Spleen (tissue), 11 donors: ENCODE results near the gene RBMS3. TPM values are rescaled to one million over a fixed set of nuclear protein-coding genes. Genes with fewer than 3 reads are reported as not detected.

ENCODE experiments used
- DNase-seq: peaks from one replicate; pipeline ENCODE4 v3.0.0-alpha.2; 2020
- H3K27ac ChIP-seq, 8 donors: fragments of 200-600 bp; sonication (generic) in 7 of 8; 1 replicate in 4 of 8; 2 replicates in 4 of 8; pipeline versions ENCODE4 v1.5.0 to v1.8.0; 2016 to 2021; ENCODE audit warnings: inconsistent platforms in 4 of 8, mild to moderate bottlenecking in 4 of 8, moderate library complexity in 1 of 8
- H3K27me3 ChIP-seq, 7 donors: fragments of 200-600 bp; sonication (generic) in 6 of 7; replicated peaks in 1 of 7; 1 replicate in 4 of 7; 2 replicates in 3 of 7; pipeline versions ENCODE4 v1.5.0 to v1.8.0; 2016 to 2021; ENCODE audit warnings: inconsistent platforms in 3 of 7, mild to moderate bottlenecking in 1 of 7
- H3K36me3 ChIP-seq, 6 donors: fragments of 200-600 bp; sonication (generic) in 5 of 6; 1 replicate in 4 of 6; 2 replicates in 2 of 6; pipeline versions ENCODE4 v1.5.0 to v1.8.0; 2016 to 2021; ENCODE audit warnings: inconsistent platforms in 2 of 6
- H3K4me1 ChIP-seq, 6 donors: fragments of 200-600 bp; sonication (generic) in 5 of 6; 1 replicate in 3 of 6; 2 replicates in 3 of 6; pipeline versions ENCODE4 v1.5.0 to v1.8.0; 2016 to 2021; ENCODE audit warnings: inconsistent platforms in 3 of 6
- H3K4me3 ChIP-seq, 8 donors: fragments of 200-600 bp; sonication (generic) in 7 of 8; 1 replicate in 4 of 8; 2 replicates in 4 of 8; pipeline versions ENCODE4 v1.5.0 to v1.8.0; 2016 to 2021; ENCODE audit warnings: inconsistent platforms in 4 of 8, mild to moderate bottlenecking in 4 of 8, moderate library complexity in 2 of 8
- H3K9me3 ChIP-seq, 8 donors: fragments of 200-600 bp; sonication (generic) in 7 of 8; 1 replicate in 4 of 8; 2 replicates in 4 of 8; pipeline versions ENCODE4 v1.5.0 to v1.8.0; 2016 to 2021; ENCODE audit warnings: inconsistent platforms in 4 of 8
- POLR2A ChIP-seq, 3 donors: fragments of 450-650 bp; IDR thresholded peaks; one replicate each; pipeline ENCODE4 v1.5.1; 2017; ENCODE audit warnings: antibody characterized with exemption in 3 of 3, mild to moderate bottlenecking in 1 of 3
- POLR2AphosphoS5 ChIP-seq, 3 donors: sonication (generic); formaldehyde crosslinking; IDR thresholded peaks; one replicate each; pipeline ENCODE4 v1.5.1; 2017; ENCODE audit warnings: antibody characterized with exemption in 3 of 3
- WGBS, 5 donors: extraction: QIAGEN DNeasy Blood & Tissue Kit in 3 of 5; methylation state at CpG; one replicate each; pipeline versions ENCODE4 v1.1.5 to v1.1.7; 2013 to 2018; 5-methylcytosine and 5-hydroxymethylcytosine counted together
- intact Hi-C: fragments of 100-400 bp; cut with DNase I; formaldehyde crosslinking; loops from one replicate; pipeline ENCODE4 v1.15.0; 2023; ENCODE audit warnings: low total_unique reads
- polyA plus RNA-seq, 3 donors: library from polyadenylated mRNA; stranded (reverse); fragments of 200-250 nt; gene quantifications; one replicate each; pipeline ENCODE4 v1.2.1, GENCODE V29; 2013
- total RNA-seq, 7 donors: library from RNA; depleted of rRNA in 3 of 7; stranded (reverse); fragments of >200 nt in 3 of 7; fragmentation: NEBNext Ultra II Directional in 4 of 7; extraction: Animal tissue kit (Norgen Biotek cat#: 25700) in 4 of 7; gene quantifications; one replicate each; pipeline versions ENCODE4 v1.1.0 to v1.2.1, GENCODE V29; 2016 to 2021
- TF ChIP-seq, protein P1 (sequence below), 11 experiments: fragments of 200-600 bp in 7 of 11; fragments of 450-650 bp in 4 of 11; sonication (generic) in 4 of 11; IDR thresholded peaks in 8 of 11; conservative IDR thresholded peaks in 3 of 11; 1 replicate in 7 of 11; 2 replicates in 4 of 11; pipeline versions ENCODE4 v1.4.0 to v1.8.0; 2016 to 2021; ENCODE audit warnings: antibody characterized with exemption in 11 of 11, inconsistent platforms in 4 of 11, mild to moderate bottlenecking in 1 of 11
- donor health status: healthy with polysubstance abuse.
- donor health status: DM: no; HTN: no; CAD: no; lungs with moderate emphysema.
- donor health status: DM: no; HTN: no; CAD: no.
- donor health status: Bipolar disorder and iron deficiency.
- donor health status: healthy.
- donor health status: DM: no; HTN: no; CAD: no.
- donor health status: DM: yes; HTN: yes; CAD: no.

The RBMS3 gene
- total and polyA plus RNA-seq, 10 donors: 2.6 to 81.9 (median 52.5) TPM

DNA sequence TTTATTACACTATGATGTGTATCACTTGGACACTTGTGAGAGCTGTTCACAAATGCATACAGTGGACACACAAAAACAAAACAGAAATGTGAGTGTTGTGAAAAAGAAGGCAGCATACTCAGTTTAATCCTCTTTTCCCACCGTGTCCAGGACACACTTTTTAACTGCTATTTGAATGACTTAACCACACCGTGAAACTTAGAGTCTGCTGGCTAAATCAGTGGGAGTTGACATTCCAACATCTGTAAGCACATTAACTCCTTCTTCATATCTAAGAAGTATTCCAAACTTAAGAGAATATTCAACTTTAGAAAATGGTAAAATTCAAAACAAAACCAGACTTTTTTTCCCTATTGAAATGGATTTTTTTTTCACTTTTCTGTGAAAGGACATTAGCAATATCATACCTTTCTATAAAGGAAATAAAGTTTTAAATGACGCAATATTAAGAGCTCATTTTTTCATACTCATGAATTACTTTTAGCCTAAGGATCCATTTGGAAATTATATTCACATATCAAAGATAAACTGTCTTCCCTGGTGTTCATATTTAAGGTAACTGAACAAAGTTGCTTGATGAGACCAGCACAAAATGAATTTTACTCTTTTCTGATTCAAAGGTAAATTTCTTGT is 316.6 kb downstream of the RBMS3 start:
- H3K9me3 ChIP-seq: no peaks in the 10 kb centered on the region
- intact Hi-C loops: no loop called here
- no peak for DNase-seq
- H3K27ac ChIP-seq: no peak overlapping the region
- WGBS, 5 donors: 71 to 87% (median 82%) methylated on average over 3 of the region's 3 CpGs
- H3K4me1 ChIP-seq: peaks cover 0 to 13% (median 0%) of the 10 kb centered on the region in 6 donors
- no peak overlapping the region for H3K4me3 ChIP-seq
- TF ChIP-seq POLR2A (IDR thresholded peaks at IDR 0.05) (no peak), POLR2AphosphoS5 (IDR thresholded peaks at IDR 0.05) (no peak)
- TF ChIP-seq, protein P1, sequence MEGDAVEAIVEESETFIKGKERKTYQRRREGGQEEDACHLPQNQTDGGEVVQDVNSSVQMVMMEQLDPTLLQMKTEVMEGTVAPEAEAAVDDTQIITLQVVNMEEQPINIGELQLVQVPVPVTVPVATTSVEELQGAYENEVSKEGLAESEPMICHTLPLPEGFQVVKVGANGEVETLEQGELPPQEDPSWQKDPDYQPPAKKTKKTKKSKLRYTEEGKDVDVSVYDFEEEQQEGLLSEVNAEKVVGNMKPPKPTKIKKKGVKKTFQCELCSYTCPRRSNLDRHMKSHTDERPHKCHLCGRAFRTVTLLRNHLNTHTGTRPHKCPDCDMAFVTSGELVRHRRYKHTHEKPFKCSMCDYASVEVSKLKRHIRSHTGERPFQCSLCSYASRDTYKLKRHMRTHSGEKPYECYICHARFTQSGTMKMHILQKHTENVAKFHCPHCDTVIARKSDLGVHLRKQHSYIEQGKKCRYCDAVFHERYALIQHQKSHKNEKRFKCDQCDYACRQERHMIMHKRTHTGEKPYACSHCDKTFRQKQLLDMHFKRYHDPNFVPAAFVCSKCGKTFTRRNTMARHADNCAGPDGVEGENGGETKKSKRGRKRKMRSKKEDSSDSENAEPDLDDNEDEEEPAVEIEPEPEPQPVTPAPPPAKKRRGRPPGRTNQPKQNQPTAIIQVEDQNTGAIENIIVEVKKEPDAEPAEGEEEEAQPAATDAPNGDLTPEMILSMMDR (IDR thresholded peaks at IDR 0.05 in 8 of 11, conservative IDR thresholded peaks at IDR 0.05 in 3 of 11): no peak
- no peaks in the 10 kb centered on the region for H3K36me3 ChIP-seq
- H3K27me3 ChIP-seq: no peaks in the 10 kb centered on the region

GRCh38 chr3:29601861-29602585 is 321.2 kb downstream of the RBMS3 start:
- TF ChIP-seq, protein P1 (IDR thresholded peaks at IDR 0.05 in 8 of 11, conservative IDR thresholded peaks at IDR 0.05 in 3 of 11): no peak
- TF ChIP-seq POLR2AphosphoS5 (IDR thresholded peaks at IDR 0.05): no peak
- no peak for TF ChIP-seq POLR2A (IDR thresholded peaks at IDR 0.05)
- no peaks in the 10 kb centered on the region for H3K36me3 ChIP-seq
- intact Hi-C loops: no loop called here
- H3K4me3 ChIP-seq: no peak overlapping the region
- no peak for DNase-seq
- no peaks in the 10 kb centered on the region for H3K27me3 ChIP-seq
- no peak overlapping the region for H3K27ac ChIP-seq
- peaks cover 0 to 17% (median 0%) of the 10 kb centered on the region in 6 donors for H3K4me1 ChIP-seq
- 38 to 54% (median 40%) methylated on average over 4 of the region's 4 CpGs for WGBS, 5 donors
- no peaks in the 10 kb centered on the region for H3K9me3 ChIP-seq

- intact Hi-C loops: no loop called here
- Histone ChIP-seq H3K27me3 (no peaks in the 10 kb centered on the region), H3K4me3 (no peak overlapping the region), H3K27ac (no peak overlapping the region), H3K9me3 (no peaks in the 10 kb centered on the region), H3K4me1 (peaks cover 0 to 9% (median 0%) of the 10 kb centered on the region in 6 donors), H3K36me3 (no peaks in the 10 kb centered on the region)
- no peak for DNase-seq
- WGBS, 5 donors: 88 to 99% (median 88%) methylated on average over 2 of the region's 2 CpGs
- TF ChIP-seq POLR2A (IDR thresholded peaks at IDR 0.05): no peak
- TF ChIP-seq POLR2AphosphoS5 (IDR thresholded peaks at IDR 0.05): no peak
- TF ChIP-seq, protein P1 (IDR thresholded peaks at IDR 0.05 in 8 of 11, conservative IDR thresholded peaks at IDR 0.05 in 3 of 11): no peak
Observed at GRCh38 chr3:29605845-29606244, 325.0 kb downstream of the RBMS3 start.

DNA sequence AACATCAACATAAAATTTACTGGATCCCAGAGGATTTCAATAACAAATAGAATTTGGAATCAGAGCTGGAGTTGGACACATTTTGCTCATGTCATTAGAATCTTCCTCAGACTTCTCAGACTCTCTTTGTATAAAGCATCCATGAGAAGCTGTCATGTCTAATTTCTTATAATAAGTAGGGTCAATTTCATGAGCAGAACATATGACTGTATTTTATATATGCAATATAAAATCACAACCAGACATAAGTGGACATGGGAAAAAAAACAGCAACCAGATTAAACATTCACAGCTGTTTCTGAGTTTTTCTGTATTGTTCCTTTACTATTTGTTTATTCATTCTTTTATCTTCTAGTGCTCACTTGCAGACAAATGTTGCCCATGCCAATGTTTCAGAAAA is 325.5 kb downstream of the RBMS3 start:
- intact Hi-C loops: no loop called here
- no peak overlapping the region for H3K4me3 ChIP-seq
- H3K9me3 ChIP-seq: no peaks in the 10 kb centered on the region
- no peak for TF ChIP-seq POLR2A (IDR thresholded peaks at IDR 0.05)
- TF ChIP-seq, protein P1 (IDR thresholded peaks at IDR 0.05 in 8 of 11, conservative IDR thresholded peaks at IDR 0.05 in 3 of 11): no peak
- TF ChIP-seq POLR2AphosphoS5 (IDR thresholded peaks at IDR 0.05): no peak
- H3K27ac ChIP-seq: no peak overlapping the region
- H3K27me3 ChIP-seq: no peaks in the 10 kb centered on the region
- DNase-seq: no peak
- peaks cover 0 to 9% (median 0%) of the 10 kb centered on the region in 6 donors for H3K4me1 ChIP-seq
- H3K36me3 ChIP-seq: no peaks in the 10 kb centered on the region
